BJ (cell line): Measurements from ENCODE around the gene KCNIP3. TPM values are rescaled to one million over a fixed set of nuclear protein-coding genes. Genes with fewer than 3 reads are reported as not detected.

Source experiments
- CTCF ChIA-PET: fragments of 350-600 bp; formaldehyde crosslinking; extraction: SDS; loops from one replicate; lab custom pipeline; 2021; ENCODE audit warnings: antibody characterized with exemption, inconsistent platforms; lab: Yijun Ruan, JAX
- POLR2A ChIA-PET: fragments of 300-600 bp; sonication (Branson Sonifier 250); formaldehyde crosslinking; extraction: SDS; loops from one replicate; lab custom pipeline; 2021; ENCODE audit warnings: antibody characterized with exemption; lab: Charles Lee
- DNase-seq: peaks from one replicate; pipeline ENCODE4 v3.0.0-alpha.2; 2011; ENCODE audit warnings: low read depth
- H3K27me3 ChIP-seq: 2 replicates; pipeline ENCODE4 v1.6.0; 2011; ENCODE audit warnings: low read length; ENCODE audit not compliant: control insufficient read depth, insufficient read depth
- H3K36me3 ChIP-seq: 2 replicates; pipeline ENCODE4 v1.5.1; 2011; ENCODE audit warnings: low read length; ENCODE audit not compliant: control insufficient read depth, insufficient read depth
- H3K4me3 ChIP-seq: 2 replicates; pipeline ENCODE4 v1.5.1; 2011; ENCODE audit warnings: low read depth, mild to moderate bottlenecking, control low read depth, low read length
- CTCF ChIP-seq: IDR thresholded peaks from 2 replicates; pipeline ENCODE4 v1.5.1; 2011; ENCODE audit warnings: low read depth, mild to moderate bottlenecking, control low read depth, inconsistent platforms, low read length, moderate library complexity; ENCODE audit not compliant: insufficient read depth
- polyA plus RNA-seq: library from polyadenylated mRNA; depleted of rRNA; stranded (reverse); fragments of >200 nt; gene quantifications from 2 replicates; pipeline ENCODE4 v1.2.3, GENCODE V29; 2011

Gene KCNIP3
- polyA plus RNA-seq, 1 experiment, result 4.1 TPM

GRCh38 chr2:95359501-95359930 lies 62.4 kb downstream of the KCNIP3 start:
- no peaks in the 10 kb centered on the region for H3K27me3 ChIP-seq
- no peak for TF ChIP-seq CTCF
- ChIA-PET POLR2A (interaction anchor here (0.7 kb wide), 1 partner anchor 381 kb away, joined by 20 read pairs; no protein-coding TSS in a partner anchor), CTCF (interaction anchor here (0.9 to 4.2 kb wide), 4 partner anchors 8 to 29 kb away, joined by 4 to 23 read pairs (median 8); no protein-coding TSS in a partner anchor)
- H3K4me3 ChIP-seq, result no peak overlapping the region
- DNase-seq, result no peak
- H3K36me3 ChIP-seq, result peaks cover 1% of the 10 kb centered on the region; the same call in 1 of the 2 replicates

- ChIA-PET POLR2A (no interaction called here), CTCF (interaction anchor here (1.3 to 1.4 kb wide), 2 partner anchors 14 to 28 kb away, joined by 3 read pairs; no protein-coding TSS in a partner anchor)
- H3K36me3 ChIP-seq, result no peaks in the 10 kb centered on the region
- no peak for DNase-seq
- no peak overlapping the region for H3K4me3 ChIP-seq
- no peak for TF ChIP-seq CTCF
- H3K27me3 ChIP-seq, result no peaks in the 10 kb centered on the region
Measured at GRCh38 chr2:95361216-95361980, 64.3 kb downstream of the KCNIP3 start.

GRCh38 chr2:95362486-95362885 lies 65.3 kb downstream of the KCNIP3 start:
- H3K4me3 ChIP-seq, result no peak overlapping the region
- no peak for TF ChIP-seq CTCF
- no peaks in the 10 kb centered on the region for H3K36me3 ChIP-seq
- ChIA-PET POLR2A (no interaction called here), CTCF (interaction anchor here (1.4 to 1.9 kb wide), 3 partner anchors 17 to 27 kb away, joined by 3 to 7 read pairs (median 3); no protein-coding TSS in a partner anchor)
- DNase-seq, result no peak
- no peaks in the 10 kb centered on the region for H3K27me3 ChIP-seq

GRCh38 chr2:95366514-95366913 lies 69.4 kb downstream of the KCNIP3 start:
- ChIA-PET POLR2A (no interaction called here), CTCF (interaction anchor here (0.9 kb wide), 1 partner anchor 23 kb away, joined by 3 read pairs; no protein-coding TSS in a partner anchor)
- no peak for TF ChIP-seq CTCF
- Histone ChIP-seq H3K36me3 (no peaks in the 10 kb centered on the region), H3K27me3 (no peaks in the 10 kb centered on the region), H3K4me3 (no peak overlapping the region)
- DNase-seq, result no peak

- no peak for DNase-seq
- Histone ChIP-seq H3K4me3 (no peak overlapping the region), H3K27me3 (no peaks in the 10 kb centered on the region), H3K36me3 (no peaks in the 10 kb centered on the region)
- CTCF ChIA-PET, result interaction anchor here (1.6 kb wide), 1 partner anchor 16 kb away, joined by 10 read pairs; no protein-coding TSS in a partner anchor
- no peak for TF ChIP-seq CTCF
- POLR2A ChIA-PET, result interaction anchor here (0.7 kb wide), 1 partner anchor 10 kb away, joined by 11 read pairs; no protein-coding TSS in a partner anchor
Measured at GRCh38 chr2:95372216-95372829, 75.2 kb downstream of the KCNIP3 start.
